A204.1 (cell line): ENCODE data around the gene THOC2.
A peak's percentile ranks its signal among the peaks of the same experiment; 100 is the strongest.
"Not testable (repeated sequence)": the region's sequence is repeated elsewhere in the genome, so short reads cannot be mapped to it uniquely, and the experiment has no call there.

Source experiments
- FAIRE-seq: peaks from 2 replicates; lab custom pipeline; 2012; peaks lifted over from hg19 to GRCh38; lab: Jason Lieb, UNC

THOC2 gene

GRCh38 chrX:123732670-123733363 lies at the start of gene THOC2:
Gene THOC2, minus strand, starts transcription at chrX:123733052. Its CDS starts 30 bp downstream, at chrX:123733022.
- FAIRE-seq: peak; percentile 16

GRCh38 chrX:123781786-123782185 lies 48.9 kb upstream of the THOC2 start:
- not testable (repeated sequence) for FAIRE-seq

- no peak for FAIRE-seq
These were observed 47.1 kb upstream of the THOC2 start for GRCh38 chrX:123779908-123780396.

- FAIRE-seq: no peak
These were observed 40.6 kb upstream of the THOC2 start for GRCh38 chrX:123773258-123773988.

GRCh38 chrX:123771449-123772064 lies 38.7 kb upstream of the THOC2 start:
- FAIRE-seq: no peak

GRCh38 chrX:123764967-123765871 lies 32.4 kb upstream of the THOC2 start:
- FAIRE-seq: peak; percentile 21

- not testable (repeated sequence) for FAIRE-seq
These were observed 27.0 kb upstream of the THOC2 start for GRCh38 chrX:123759849-123760248.

- FAIRE-seq: not testable (repeated sequence)
These were observed 24.9 kb upstream of the THOC2 start for GRCh38 chrX:123757794-123758193.

- no peak for FAIRE-seq
These were observed 23.5 kb upstream of the THOC2 start for GRCh38 chrX:123756320-123756719.

- no peak for FAIRE-seq
These were observed 22.3 kb upstream of the THOC2 start for GRCh38 chrX:123755107-123755506.

GRCh38 chrX:123753656-123754350 lies 21.0 kb upstream of the THOC2 start:
- FAIRE-seq: no peak

- FAIRE-seq: no peak
These were observed 16.8 kb upstream of the THOC2 start for GRCh38 chrX:123749643-123750042.

- FAIRE-seq: no peak
These were observed 12.7 kb upstream of the THOC2 start for GRCh38 chrX:123745511-123745910.

- no peak for FAIRE-seq
These were observed 10.5 kb upstream of the THOC2 start for GRCh38 chrX:123743312-123743711.

- FAIRE-seq: no peak
These were observed 9.6 kb upstream of the THOC2 start for GRCh38 chrX:123742440-123742839.

GRCh38 chrX:123740536-123740935 lies 7.7 kb upstream of the THOC2 start:
- no peak for FAIRE-seq

GRCh38 chrX:123740006-123740405 lies 7.2 kb upstream of the THOC2 start:
- no peak for FAIRE-seq

- no peak for FAIRE-seq
These were observed 6.6 kb upstream of the THOC2 start for GRCh38 chrX:123739474-123739873.

- no peak for FAIRE-seq
These were observed 5.6 kb upstream of the THOC2 start for GRCh38 chrX:123738378-123738940.

- no peak for FAIRE-seq
These were observed 3.6 kb upstream of the THOC2 start for GRCh38 chrX:123736333-123736921.

GRCh38 chrX:123735137-123735536 lies 2.3 kb upstream of the THOC2 start:
- FAIRE-seq: not testable (repeated sequence)
